ENCODE results near the gene ZDHHC11B.
"Not testable (repeated sequence)": the region's sequence is repeated elsewhere in the genome, so short reads cannot be mapped to it uniquely, and the experiment has no call there.

ZDHHC11B gene

GRCh38 chr5:797986-798385 lies 13.5 kb upstream of the ZDHHC11B start:
- Mint-ChIP-seq H3K36me3 (peaks cover 13% of the 10 kb centered on the region), H3K9me3 (peaks cover 22% of the 10 kb centered on the region), H3K27me3 (peaks cover 21% of the 10 kb centered on the region)
- H3K4me1 Mint-ChIP-seq, H3K4me3 Mint-ChIP-seq, H3K27ac Mint-ChIP-seq: not testable (repeated sequence)

GRCh38 chr5:795873-796272 lies 11.3 kb upstream of the ZDHHC11B start:
- not testable (repeated sequence) for H3K36me3 Mint-ChIP-seq, H3K4me3 Mint-ChIP-seq, H3K4me1 Mint-ChIP-seq
- peaks cover 16% of the 10 kb centered on the region for H3K27me3 Mint-ChIP-seq
- peak overlapping the region; percentile 12 for H3K27ac Mint-ChIP-seq
- H3K9me3 Mint-ChIP-seq, result peaks cover 14% of the 10 kb centered on the region

- not testable (repeated sequence) for H3K27ac Mint-ChIP-seq, H3K4me3 Mint-ChIP-seq, H3K4me1 Mint-ChIP-seq, H3K36me3 Mint-ChIP-seq
- peaks cover 19% of the 10 kb centered on the region for H3K9me3 Mint-ChIP-seq
- H3K27me3 Mint-ChIP-seq, result peaks cover 15% of the 10 kb centered on the region
These were observed 10.4 kb upstream of the ZDHHC11B start for GRCh38 chr5:794948-795347.

GRCh38 chr5:788703-789102 lies 4.2 kb upstream of the ZDHHC11B start:
- H3K4me1 Mint-ChIP-seq, H3K4me3 Mint-ChIP-seq, H3K36me3 Mint-ChIP-seq, H3K27ac Mint-ChIP-seq: not testable (repeated sequence)
- H3K27me3 Mint-ChIP-seq, result peaks cover 15% of the 10 kb centered on the region
- peaks cover 20% of the 10 kb centered on the region for H3K9me3 Mint-ChIP-seq

- H3K4me1 Mint-ChIP-seq, H3K27ac Mint-ChIP-seq, H3K36me3 Mint-ChIP-seq, H3K4me3 Mint-ChIP-seq: not testable (repeated sequence)
- Mint-ChIP-seq H3K27me3 (peaks cover 12% of the 10 kb centered on the region), H3K9me3 (peaks cover 13% of the 10 kb centered on the region)
These were observed 3.3 kb upstream of the ZDHHC11B start for GRCh38 chr5:787857-788233.

GRCh38 chr5:787224-787856 lies 2.8 kb upstream of the ZDHHC11B start:
- peaks cover 13% of the 10 kb centered on the region for H3K9me3 Mint-ChIP-seq
- not testable (repeated sequence) for H3K4me3 Mint-ChIP-seq

GRCh38 chr5:785181-785705 lies 714 bp upstream of the ZDHHC11B start:
- H3K9me3 Mint-ChIP-seq, H3K27ac Mint-ChIP-seq: not testable (repeated sequence)
- H3K4me3 Mint-ChIP-seq, result peak overlapping the region; percentile 68

More at GRCh38 chr5:787224-787856, 2.8 kb upstream of the ZDHHC11B start:
- H3K4me1 Mint-ChIP-seq, H3K36me3 Mint-ChIP-seq, H3K27ac Mint-ChIP-seq: not testable (repeated sequence)
- peaks cover 12% of the 10 kb centered on the region for H3K27me3 Mint-ChIP-seq

GRCh38 chr5:783881-784427 lies 575 bp downstream of the ZDHHC11B start:
- H3K27ac Mint-ChIP-seq, H3K4me1 Mint-ChIP-seq, H3K36me3 Mint-ChIP-seq, H3K9me3 Mint-ChIP-seq, H3K27me3 Mint-ChIP-seq: not testable (repeated sequence)
- peak overlapping the region; percentile 53 for H3K4me3 Mint-ChIP-seq

More at GRCh38 chr5:785181-785705, 714 bp upstream of the ZDHHC11B start:
- H3K27me3 Mint-ChIP-seq, H3K36me3 Mint-ChIP-seq, H3K4me1 Mint-ChIP-seq: not testable (repeated sequence)

- peak overlapping the region; percentile 53 for H3K4me3 Mint-ChIP-seq
These were observed 1.3 kb downstream of the ZDHHC11B start for GRCh38 chr5:783049-783802.

GRCh38 chr5:782356-782755 lies 2.2 kb downstream of the ZDHHC11B start:
- not testable (repeated sequence) for H3K4me3 Mint-ChIP-seq, H3K4me1 Mint-ChIP-seq, H3K27ac Mint-ChIP-seq, H3K36me3 Mint-ChIP-seq, H3K27me3 Mint-ChIP-seq, H3K9me3 Mint-ChIP-seq

More at GRCh38 chr5:783049-783802, 1.3 kb downstream of the ZDHHC11B start:
- not testable (repeated sequence) for H3K27ac Mint-ChIP-seq, H3K9me3 Mint-ChIP-seq, H3K36me3 Mint-ChIP-seq, H3K4me1 Mint-ChIP-seq, H3K27me3 Mint-ChIP-seq

- H3K4me1 Mint-ChIP-seq, H3K4me3 Mint-ChIP-seq, H3K36me3 Mint-ChIP-seq, H3K27me3 Mint-ChIP-seq, H3K9me3 Mint-ChIP-seq, H3K27ac Mint-ChIP-seq: not testable (repeated sequence)
These were observed 4.0 kb downstream of the ZDHHC11B start for GRCh38 chr5:780571-780970.

- H3K9me3 Mint-ChIP-seq, H3K27ac Mint-ChIP-seq, H3K36me3 Mint-ChIP-seq, H3K27me3 Mint-ChIP-seq, H3K4me1 Mint-ChIP-seq, H3K4me3 Mint-ChIP-seq: not testable (repeated sequence)
These were observed 5.6 kb downstream of the ZDHHC11B start for GRCh38 chr5:778967-779366.

GRCh38 chr5:778421-778820 lies 6.1 kb downstream of the ZDHHC11B start:
- H3K4me1 Mint-ChIP-seq, H3K36me3 Mint-ChIP-seq: not testable (repeated sequence)

GRCh38 chr5:777756-778161 lies 6.8 kb downstream of the ZDHHC11B start:
- H3K9me3 Mint-ChIP-seq, result no peaks in the 10 kb centered on the region
- peaks cover 3% of the 10 kb centered on the region for H3K27me3 Mint-ChIP-seq
- H3K36me3 Mint-ChIP-seq, result no peaks in the 10 kb centered on the region
- no peak overlapping the region for H3K4me3 Mint-ChIP-seq
- no peak overlapping the region for H3K27ac Mint-ChIP-seq
- H3K4me1 Mint-ChIP-seq, result no peaks in the 10 kb centered on the region

More at GRCh38 chr5:778421-778820, 6.1 kb downstream of the ZDHHC11B start:
- not testable (repeated sequence) for H3K27me3 Mint-ChIP-seq, H3K4me3 Mint-ChIP-seq, H3K9me3 Mint-ChIP-seq
- H3K27ac Mint-ChIP-seq, result peak overlapping the region; percentile 79

GRCh38 chr5:776862-777711 lies 7.4 kb downstream of the ZDHHC11B start:
- no peak overlapping the region for H3K27ac Mint-ChIP-seq
- H3K4me1 Mint-ChIP-seq, result no peaks in the 10 kb centered on the region
- H3K9me3 Mint-ChIP-seq, result no peaks in the 10 kb centered on the region
- no peak overlapping the region for H3K4me3 Mint-ChIP-seq
- no peaks in the 10 kb centered on the region for H3K36me3 Mint-ChIP-seq
- peaks cover 3% of the 10 kb centered on the region for H3K27me3 Mint-ChIP-seq
